SJSA1 (cell line): ENCODE results near the gene TAPT1. TPM values are rescaled to one million over a fixed set of nuclear protein-coding genes. Genes with fewer than 3 reads are reported as not detected.
"Not testable (repeated sequence)": the region's sequence is repeated elsewhere in the genome, so short reads cannot be mapped to it uniquely, and the experiment has no call there.

Source experiments
- DNase-seq, 2 experiments: peaks; one replicate each; pipeline ENCODE4 v3.0.0-alpha.2; 2015 to 2020; ENCODE audit warnings: low spot score in 2 of 2, low read depth in 1 of 2
- H3K27ac ChIP-seq: fragments of 250-450 bp; sonication (Bioruptor Pico); 2 replicates; pipeline ENCODE4 v1.5.1; 2020; ENCODE audit warnings: mild to moderate bottlenecking, moderate library complexity
- H3K27me3 ChIP-seq: fragments of 250-450 bp; sonication (Bioruptor Pico); replicated peaks from 2 replicates; pipeline ENCODE4 v1.5.1; 2020; ENCODE audit warnings: mild to moderate bottlenecking, moderate library complexity
- H3K36me3 ChIP-seq: fragments of 250-450 bp; sonication (Bioruptor Pico); 2 replicates; pipeline ENCODE4 v1.5.1; 2020; ENCODE audit warnings: mild to moderate bottlenecking
- H3K4me1 ChIP-seq: fragments of 250-450 bp; sonication (Bioruptor Pico); replicated peaks from 2 replicates; pipeline ENCODE4 v1.6.1; 2021; ENCODE audit warnings: mild to moderate bottlenecking
- H3K4me3 ChIP-seq: fragments of 250-450 bp; sonication (Bioruptor Pico); 2 replicates; pipeline ENCODE4 v1.5.1; 2020; ENCODE audit warnings: mild to moderate bottlenecking
- H3K9me3 ChIP-seq: fragments of 250-450 bp; sonication (Bioruptor Pico); replicated peaks from 2 replicates; pipeline ENCODE4 v1.5.1; 2020; ENCODE audit warnings: mild to moderate bottlenecking
- total RNA-seq: library from RNA; depleted of rRNA; stranded (reverse); fragments of >200 nt; shearing (Covaris generic); gene quantifications from 2 replicates; pipeline ENCODE4 v1.2.3, GENCODE V29; 2014; rRNA removed

TAPT1 gene, protein sequence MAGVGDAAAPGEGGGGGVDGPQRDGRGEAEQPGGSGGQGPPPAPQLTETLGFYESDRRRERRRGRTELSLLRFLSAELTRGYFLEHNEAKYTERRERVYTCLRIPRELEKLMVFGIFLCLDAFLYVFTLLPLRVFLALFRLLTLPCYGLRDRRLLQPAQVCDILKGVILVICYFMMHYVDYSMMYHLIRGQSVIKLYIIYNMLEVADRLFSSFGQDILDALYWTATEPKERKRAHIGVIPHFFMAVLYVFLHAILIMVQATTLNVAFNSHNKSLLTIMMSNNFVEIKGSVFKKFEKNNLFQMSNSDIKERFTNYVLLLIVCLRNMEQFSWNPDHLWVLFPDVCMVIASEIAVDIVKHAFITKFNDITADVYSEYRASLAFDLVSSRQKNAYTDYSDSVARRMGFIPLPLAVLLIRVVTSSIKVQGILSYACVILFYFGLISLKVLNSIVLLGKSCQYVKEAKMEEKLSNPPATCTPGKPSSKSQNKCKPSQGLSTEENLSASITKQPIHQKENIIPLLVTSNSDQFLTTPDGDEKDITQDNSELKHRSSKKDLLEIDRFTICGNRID
- 8.9 and 9.6 TPM in 2 replicates for total RNA-seq

- H3K4me1 ChIP-seq = no peaks in the 10 kb centered on the region
- peak within 1 kb of the TSS; percentile 62 for H3K27ac ChIP-seq
- peak within 1 kb of the TSS; percentile 90 for H3K4me3 ChIP-seq
- H3K27me3 ChIP-seq = no peaks in the 10 kb centered on the region
- no peaks in the 10 kb centered on the region for H3K9me3 ChIP-seq
- H3K36me3 ChIP-seq = peaks cover 8% of the 10 kb centered on the region
- DNase-seq = peak in 1 of 2 experiments; percentile 62
These were observed at the start of gene TAPT1 for GRCh38 chr4:16225863-16226815. Gene TAPT1, minus strand, starts transcription at chr4:16226471. Its CDS starts 14 bp downstream, at chr4:16226457.

GRCh38 chr4:16271411-16271810 is 45.1 kb upstream of the TAPT1 start:
- H3K4me3 ChIP-seq = no peak overlapping the region
- H3K27ac ChIP-seq = no peak overlapping the region
- DNase-seq = no peak
- H3K9me3 ChIP-seq = no peaks in the 10 kb centered on the region
- H3K36me3 ChIP-seq = no peaks in the 10 kb centered on the region
- no peaks in the 10 kb centered on the region for H3K27me3 ChIP-seq
- H3K4me1 ChIP-seq = no peaks in the 10 kb centered on the region

- Histone ChIP-seq H3K9me3 (no peaks in the 10 kb centered on the region), H3K4me3 (no peak overlapping the region), H3K27me3 (no peaks in the 10 kb centered on the region), H3K36me3 (no peaks in the 10 kb centered on the region), H3K27ac (no peak overlapping the region), H3K4me1 (no peaks in the 10 kb centered on the region)
- no peak for DNase-seq
These were observed 44.4 kb upstream of the TAPT1 start for GRCh38 chr4:16270454-16271328.

GRCh38 chr4:16269742-16270453 is 43.6 kb upstream of the TAPT1 start:
- H3K9me3 ChIP-seq, H3K36me3 ChIP-seq, H3K27ac ChIP-seq, H3K27me3 ChIP-seq, H3K4me3 ChIP-seq, DNase-seq, H3K4me1 ChIP-seq: not testable (repeated sequence)

DNA sequence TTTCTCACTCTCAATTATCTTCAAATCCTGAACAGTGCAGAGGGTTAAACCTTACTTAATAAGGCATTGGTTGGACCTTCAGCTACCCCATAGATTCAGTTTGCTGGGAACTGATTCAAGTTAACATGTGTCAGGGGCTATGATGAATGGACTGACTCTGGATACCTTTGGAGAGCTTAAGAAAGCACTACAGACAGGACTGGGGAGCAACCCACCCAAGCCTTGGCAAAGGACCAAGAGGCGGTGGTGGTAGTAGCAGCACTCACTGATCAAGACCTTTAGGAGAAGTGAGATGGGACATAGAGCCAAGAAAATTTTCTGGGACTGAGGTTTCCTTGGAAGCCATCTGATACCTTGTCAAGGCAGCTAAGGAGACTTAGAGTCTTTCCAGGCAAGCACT is 43.0 kb upstream of the TAPT1 start:
- DNase-seq = no peak
- no peak overlapping the region for H3K4me3 ChIP-seq
- H3K36me3 ChIP-seq = no peaks in the 10 kb centered on the region
- H3K27me3 ChIP-seq = no peaks in the 10 kb centered on the region
- H3K9me3 ChIP-seq = no peaks in the 10 kb centered on the region
- no peaks in the 10 kb centered on the region for H3K4me1 ChIP-seq
- no peak overlapping the region for H3K27ac ChIP-seq

DNA sequence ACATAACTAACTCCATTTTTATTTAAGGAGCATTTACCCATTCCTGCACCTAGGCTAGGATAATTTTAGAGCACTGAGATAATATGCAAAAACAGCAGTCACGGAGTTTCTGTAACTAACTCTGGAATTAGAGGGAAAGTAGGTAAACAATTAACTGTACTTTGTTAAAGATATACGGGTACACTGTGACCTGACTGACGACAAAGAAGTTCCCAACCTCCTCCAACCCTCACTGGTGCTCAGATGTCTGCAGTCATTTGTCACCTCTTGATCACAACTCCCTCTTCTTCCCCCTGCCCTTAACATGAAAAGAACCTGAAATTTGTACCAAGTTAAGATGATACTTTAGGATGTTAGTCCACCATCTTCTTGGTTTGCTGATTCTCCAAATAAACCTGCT is 42.0 kb upstream of the TAPT1 start:
- H3K27ac ChIP-seq = no peak overlapping the region
- no peak overlapping the region for H3K4me3 ChIP-seq
- no peaks in the 10 kb centered on the region for H3K9me3 ChIP-seq
- no peaks in the 10 kb centered on the region for H3K27me3 ChIP-seq
- DNase-seq = no peak
- no peaks in the 10 kb centered on the region for H3K4me1 ChIP-seq
- no peaks in the 10 kb centered on the region for H3K36me3 ChIP-seq

DNA sequence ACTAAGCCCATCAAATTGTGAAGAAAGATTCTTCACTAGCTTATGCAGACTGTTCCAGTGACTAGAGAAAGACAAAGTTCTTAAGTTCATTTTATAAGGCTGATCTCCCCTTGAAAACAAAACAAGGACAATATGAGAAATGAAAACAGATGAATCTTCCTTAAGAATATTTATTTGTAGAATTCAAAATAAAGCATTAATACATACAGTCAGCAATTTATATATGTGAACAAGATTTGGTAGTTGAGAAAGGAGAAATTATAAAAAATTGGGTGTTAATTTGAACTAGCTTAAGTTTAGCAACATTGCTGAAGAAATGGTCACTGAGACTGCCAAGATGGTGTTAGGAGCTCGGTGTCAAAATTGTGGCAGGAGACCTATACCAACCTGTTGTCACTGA is 41.4 kb upstream of the TAPT1 start:
- Histone ChIP-seq H3K4me1 (no peaks in the 10 kb centered on the region), H3K4me3 (no peak overlapping the region), H3K27ac (no peak overlapping the region), H3K9me3 (no peaks in the 10 kb centered on the region), H3K27me3 (no peaks in the 10 kb centered on the region), H3K36me3 (no peaks in the 10 kb centered on the region)
- no peak for DNase-seq

DNA sequence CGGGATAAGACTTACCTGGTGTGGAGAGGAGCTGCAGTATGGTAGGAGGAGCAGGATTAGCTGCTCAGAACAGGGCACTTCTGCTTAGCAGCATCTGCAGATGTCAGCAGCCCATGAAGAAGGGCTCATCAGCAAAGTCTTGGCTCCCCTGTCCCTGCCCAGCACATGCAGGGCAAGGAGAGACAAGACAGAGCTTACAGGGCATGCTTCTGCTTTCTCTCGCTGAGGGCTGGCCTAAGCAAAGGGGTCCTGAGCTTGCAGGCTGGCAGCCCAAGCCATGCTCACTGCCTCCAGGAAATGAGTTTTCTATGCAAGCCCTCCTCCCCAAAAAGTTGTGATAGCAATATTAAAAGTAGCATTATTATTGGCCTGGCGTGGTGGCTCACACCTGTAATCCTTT is 39.5 kb upstream of the TAPT1 start:
- H3K27ac ChIP-seq = no peak overlapping the region
- no peaks in the 10 kb centered on the region for H3K36me3 ChIP-seq
- H3K9me3 ChIP-seq = no peaks in the 10 kb centered on the region
- no peaks in the 10 kb centered on the region for H3K4me1 ChIP-seq
- no peak overlapping the region for H3K4me3 ChIP-seq
- DNase-seq = no peak
- H3K27me3 ChIP-seq = no peaks in the 10 kb centered on the region

DNA sequence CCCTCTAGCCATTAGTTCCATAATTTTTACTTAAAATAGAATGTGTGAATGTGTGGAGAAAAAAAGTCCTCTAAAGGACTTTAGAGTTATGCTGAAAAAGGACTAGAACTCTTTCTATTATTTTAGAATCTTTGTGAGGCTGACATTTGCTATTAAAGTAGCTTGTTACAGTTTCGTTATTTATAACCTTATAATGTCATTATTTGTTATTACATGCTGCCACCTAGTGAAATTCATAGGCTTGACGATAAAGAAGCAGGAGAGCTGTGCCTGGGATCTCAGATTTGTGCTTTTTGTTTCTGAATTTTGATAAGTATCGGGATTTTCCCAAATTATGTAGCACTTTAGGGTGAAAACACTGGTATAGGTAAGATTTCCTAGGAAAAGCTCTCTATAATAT is 38.5 kb upstream of the TAPT1 start:
- Histone ChIP-seq H3K27me3 (no peaks in the 10 kb centered on the region), H3K4me1 (no peaks in the 10 kb centered on the region), H3K4me3 (no peak overlapping the region), H3K36me3 (no peaks in the 10 kb centered on the region), H3K9me3 (no peaks in the 10 kb centered on the region), H3K27ac (no peak overlapping the region)
- peak in 1 of 2 experiments; percentile 2 for DNase-seq

- H3K4me3 ChIP-seq = no peak overlapping the region
- H3K4me1 ChIP-seq = no peaks in the 10 kb centered on the region
- H3K27ac ChIP-seq = no peak overlapping the region
- no peaks in the 10 kb centered on the region for H3K27me3 ChIP-seq
- H3K36me3 ChIP-seq = no peaks in the 10 kb centered on the region
- no peak for DNase-seq
- H3K9me3 ChIP-seq = no peaks in the 10 kb centered on the region
These were observed 36.8 kb upstream of the TAPT1 start for GRCh38 chr4:16263056-16263455.

DNA sequence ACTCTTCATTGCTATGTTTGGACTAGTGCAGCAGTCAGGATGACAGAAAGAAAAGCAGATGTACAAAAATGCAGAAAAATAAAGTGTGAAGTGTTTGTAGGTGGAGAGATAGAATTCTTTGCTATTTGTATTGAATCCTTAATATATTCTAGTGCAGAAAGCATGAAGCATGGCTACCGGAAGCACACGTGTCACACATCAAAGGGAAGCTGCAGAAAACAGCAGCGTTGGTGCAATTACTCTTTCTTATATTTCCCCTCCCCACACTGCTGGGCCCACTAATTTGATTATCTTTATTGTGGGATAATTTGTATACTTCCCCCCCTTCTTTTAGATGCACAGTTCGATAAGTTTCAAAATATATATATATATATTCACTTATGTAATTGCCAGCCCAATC is 35.9 kb upstream of the TAPT1 start:
- Histone ChIP-seq H3K9me3 (no peaks in the 10 kb centered on the region), H3K27ac (no peak overlapping the region), H3K27me3 (no peaks in the 10 kb centered on the region), H3K36me3 (no peaks in the 10 kb centered on the region), H3K4me3 (no peak overlapping the region), H3K4me1 (no peaks in the 10 kb centered on the region)
- no peak for DNase-seq

DNA sequence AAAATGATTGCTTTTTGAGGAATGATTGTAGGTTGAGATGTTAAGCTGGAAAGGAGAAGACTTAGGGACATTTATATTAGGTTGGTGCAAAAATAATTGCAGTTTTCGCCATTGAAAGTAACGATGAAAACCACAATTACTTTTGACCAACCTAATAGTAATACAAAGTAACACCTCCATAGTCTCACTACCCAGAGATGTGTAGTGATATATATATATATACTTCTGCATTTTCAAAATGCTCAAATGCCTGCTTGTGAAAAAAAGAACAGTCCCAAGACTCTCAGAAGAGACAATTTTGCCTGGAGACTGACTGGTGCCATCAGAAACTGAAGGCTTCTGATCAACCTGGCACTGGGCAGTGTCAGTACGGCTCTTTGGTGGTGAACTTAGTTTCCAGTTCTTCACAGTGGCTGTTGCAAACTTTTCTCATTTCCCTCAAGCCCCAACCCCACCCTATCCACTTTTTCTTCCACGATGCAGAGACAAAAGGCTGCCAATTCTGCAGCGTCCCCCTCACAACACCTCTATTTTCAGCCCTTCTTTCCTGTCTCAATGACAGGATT is 35.1 kb upstream of the TAPT1 start:
- Histone ChIP-seq H3K27ac (no peak overlapping the region), H3K36me3 (no peaks in the 10 kb centered on the region), H3K4me1 (no peaks in the 10 kb centered on the region), H3K4me3 (no peak overlapping the region), H3K9me3 (no peaks in the 10 kb centered on the region), H3K27me3 (no peaks in the 10 kb centered on the region)
- no peak for DNase-seq
